Smooth muscle cell of the pulmonary artery (primary cell): Measurements from ENCODE around the gene MRPS18A. TPM values are rescaled to one million over a fixed set of nuclear protein-coding genes. Genes with fewer than 3 reads are reported as not detected.

ENCODE experiments used
- total RNA-seq: library from RNA; depleted of rRNA; stranded (reverse); fragments of >200 nt; gene quantifications from 2 replicates; pipeline ENCODE4 v1.2.3, GENCODE V29; 2014

MRPS18A gene
- 26.7 and 32.8 TPM in 2 replicates for total RNA-seq

GRCh38 chr6:43687437-43688347 is at the start of gene MRPS18A:
TSS of gene MRPS18A (minus strand) at chr6:43687791. CDS start at chr6:43687779, 12 bp downstream.

GRCh38 chr6:43644940-43645612 is 42.5 kb downstream of the MRPS18A start, which contains the start of gene RSPH9:
TSS of gene RSPH9 (plus strand) at chr6:43645036. CDS start at chr6:43645099, 63 bp downstream.

GRCh38 chr6:43635387-43636307 is 51.9 kb downstream of the MRPS18A start, which contains the start of gene MAD2L1BP:
TSS of gene MAD2L1BP (plus strand) at chr6:43635840. CDS start at chr6:43635876, 36 bp downstream.

GRCh38 chr6:43629104-43629504 is 58.5 kb downstream of the MRPS18A start, which contains the start of gene GTPBP2:
TSS of gene GTPBP2 (minus strand) at chr6:43629264. CDS start at chr6:43629162, 102 bp downstream.

Other genes starting within 250 kb of the MRPS18A start
- gene DLK2, start 232.2 kb downstream of the MRPS18A start, total RNA-seq, result 0.20 and 0.86 TPM in 2 replicates
- 9.6 and 13.7 TPM in 2 replicates for gene TJAP1, start 210.2 kb downstream of the MRPS18A start, total RNA-seq
- gene LRRC73, start 177.4 kb downstream of the MRPS18A start, total RNA-seq, result 0.78 and 1.4 TPM in 2 replicates
- 105 and 112 TPM in 2 replicates for gene YIPF3, start 170.9 kb downstream of the MRPS18A start, total RNA-seq
- 16.6 and 24.9 TPM in 2 replicates for gene POLR1C, start 170.7 kb downstream of the MRPS18A start, total RNA-seq
- 23.3 and 36.7 TPM in 2 replicates for gene XPO5, start 111.8 kb downstream of the MRPS18A start, total RNA-seq
- gene POLH, start 111.6 kb downstream of the MRPS18A start, total RNA-seq, result 25.6 and 28.0 TPM in 2 replicates
- gene GTPBP2, start 58.5 kb downstream of the MRPS18A start, total RNA-seq, result 63.2 and 80.7 TPM in 2 replicates
- gene MAD2L1BP, start 52.0 kb downstream of the MRPS18A start, total RNA-seq, result 12.5 and 13.9 TPM in 2 replicates
- 0.83 and 1.3 TPM in 2 replicates for gene RSPH9, start 42.8 kb downstream of the MRPS18A start, total RNA-seq
- gene VEGFA, start 82.4 kb upstream of the MRPS18A start, total RNA-seq, result 623 and 855 TPM in 2 replicates